LNCAP (cell line): ENCODE measurements around the gene TMEM120B.

Experiments
- CTCF ChIP-seq: fragments of 450-650 bp; IDR thresholded peaks from 2 replicates; pipeline ENCODE4 v1.5.1; 2017; ENCODE audit warnings: mild to moderate bottlenecking

TMEM120B gene

GRCh38 chr12:121754836-121755235 lies 42.3 kb downstream of the TMEM120B start:
- no peak for TF ChIP-seq CTCF

GRCh38 chr12:121755591-121755990 lies 43.0 kb downstream of the TMEM120B start:
- TF ChIP-seq CTCF: no peak

GRCh38 chr12:121762269-121762668 lies 49.7 kb downstream of the TMEM120B start:
- no peak for TF ChIP-seq CTCF

GRCh38 chr12:121764808-121765207 lies 52.3 kb downstream of the TMEM120B start:
- TF ChIP-seq CTCF: no peak

GRCh38 chr12:121765573-121765972 lies 53.0 kb downstream of the TMEM120B start:
- TF ChIP-seq CTCF: no peak

- TF ChIP-seq CTCF: no peak
Observed at GRCh38 chr12:121766290-121767039, 53.9 kb downstream of the TMEM120B start.

GRCh38 chr12:121767525-121768016 lies 55.0 kb downstream of the TMEM120B start:
- TF ChIP-seq CTCF: no peak
